RWPE1 (cell line): Measurements from ENCODE around the gene PCDHA6.
A peak's percentile ranks its signal among the peaks of the same experiment; 100 is the strongest.
"Not testable (repeated sequence)": the region's sequence is repeated elsewhere in the genome, so short reads cannot be mapped to it uniquely, and the experiment has no call there.

Experiments used
- CTCF ChIA-PET: fragments of 350-600 bp; sonication (Branson Sonifier 250); formaldehyde crosslinking; extraction: SDS; loops from one replicate; lab custom pipeline; 2021; lab: Yijun Ruan, JAX
- POLR2A ChIA-PET: fragments of 400-600 bp; formaldehyde crosslinking; extraction: SDS; loops from one replicate; lab custom pipeline; 2020; ENCODE audit warnings: antibody characterized with exemption; ENCODE audit not compliant: low non-redundant PET; lab: Yijun Ruan, JAX
- DNase-seq: peaks from one replicate; pipeline ENCODE4 v3.0.0; 2012; ENCODE audit warnings: low spot score
- H3K27ac ChIP-seq: fragments of 450-650 bp; 2 replicates; pipeline ENCODE4 v1.5.1; 2017
- CTCF ChIP-seq: fragments of 450-650 bp; conservative IDR thresholded peaks from 2 replicates; pipeline ENCODE4 v1.5.1; 2017; ENCODE audit warnings: low read depth, mild to moderate bottlenecking

The PCDHA6 gene

GRCh38 chr5:140828362-140828737 is 590 bp downstream of the PCDHA6 start:
- POLR2A ChIA-PET: no interaction called here
- DNase-seq: no peak
- CTCF ChIA-PET: interaction anchor here (0.6 to 1.1 kb wide), 3 partner anchors 13 to 389 kb away, joined by 3 to 5 read pairs (median 4); no protein-coding TSS in a partner anchor
- TF ChIP-seq CTCF: no peak
- H3K27ac ChIP-seq: no peak overlapping the region

- DNase-seq, H3K27ac ChIP-seq, POLR2A ChIA-PET: not testable (repeated sequence)
- CTCF ChIA-PET: interaction anchor here (0.6 kb wide), 1 partner anchor 10 kb away, joined by 3 read pairs; no protein-coding TSS in a partner anchor
Observed at GRCh38 chr5:140829511-140830501, 2.0 kb downstream of the PCDHA6 start.

DNA sequence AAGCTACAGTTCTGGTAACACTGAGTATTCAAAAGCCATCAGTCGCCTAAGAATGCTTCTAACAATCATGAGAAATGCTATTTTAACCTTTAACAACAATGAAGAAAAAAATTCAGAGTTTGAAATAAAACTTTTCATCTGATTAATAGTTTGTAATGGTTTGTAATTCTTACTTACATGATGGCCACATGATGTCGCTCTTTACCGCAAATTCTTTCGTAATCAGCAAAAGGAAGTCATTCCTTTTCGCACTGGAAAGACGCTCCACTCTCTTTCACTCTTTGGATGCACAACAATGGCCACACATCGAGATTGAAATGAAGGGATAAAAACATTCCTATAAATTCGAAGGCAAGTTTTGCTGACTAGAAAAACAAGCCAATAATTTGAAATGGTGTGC is 6.2 kb downstream of the PCDHA6 start, which contains the start of gene PCDHA7:
PCDHA7 (plus strand) TSS at position 277 of the 400 bp plus-strand sequence; CDS start at position 392, 115 bp downstream.
- ChIA-PET POLR2A (no interaction called here), CTCF (no interaction called here)
- DNase-seq: no peak
- peak; percentile 27 for TF ChIP-seq CTCF
- no peak within 1 kb of the TSS for H3K27ac ChIP-seq

- H3K27ac ChIP-seq, POLR2A ChIA-PET, DNase-seq, CTCF ChIA-PET: not testable (repeated sequence)
Observed at GRCh38 chr5:140834439-140835008, 6.8 kb downstream of the PCDHA6 start.

DNA sequence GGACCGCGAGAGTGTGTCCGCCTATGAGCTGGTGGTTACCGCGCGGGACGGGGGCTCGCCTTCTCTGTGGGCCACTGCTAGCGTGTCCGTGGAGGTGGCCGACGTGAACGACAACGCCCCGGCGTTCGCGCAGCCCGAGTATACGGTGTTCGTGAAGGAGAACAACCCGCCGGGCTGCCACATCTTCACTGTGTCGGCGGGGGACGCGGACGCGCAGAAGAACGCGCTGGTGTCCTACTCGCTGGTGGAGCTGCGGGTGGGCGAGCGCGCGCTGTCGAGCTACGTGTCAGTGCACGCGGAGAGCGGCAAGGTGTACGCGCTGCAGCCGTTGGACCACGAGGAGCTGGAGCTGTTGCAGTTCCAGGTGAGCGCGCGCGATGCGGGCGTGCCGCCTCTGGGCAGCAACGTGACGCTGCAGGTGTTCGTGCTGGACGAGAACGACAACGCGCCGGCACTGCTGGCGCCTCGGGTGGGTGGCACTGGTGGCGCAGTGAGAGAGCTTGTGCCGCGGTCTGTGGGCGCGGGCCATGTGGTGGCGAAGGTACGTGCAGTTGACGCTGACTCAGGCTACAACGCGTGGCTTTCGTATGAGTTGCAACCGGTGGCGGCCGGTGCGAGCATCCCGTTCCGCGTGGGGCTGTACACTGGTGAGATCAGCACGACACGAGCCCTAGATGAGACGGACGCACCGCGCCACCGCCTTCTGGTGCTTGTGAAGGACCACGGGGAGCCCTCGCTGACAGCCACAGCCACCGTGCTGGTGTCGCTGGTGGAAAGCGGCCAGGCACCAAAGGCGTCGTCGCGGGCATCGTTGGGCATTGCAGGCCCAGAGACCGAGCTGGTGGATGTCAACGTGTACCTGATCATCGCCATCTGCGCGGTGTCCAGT is 8.1 kb downstream of the PCDHA6 start:
- no peak for TF ChIP-seq CTCF
- ChIA-PET POLR2A (no interaction called here), CTCF (interaction anchor here (0.5 kb wide), 2 partner anchors 24 to 387 kb away, joined by 3 to 4 read pairs; partner anchors contain the start of gene PCDHB14)
- no peak overlapping the region for H3K27ac ChIP-seq
- DNase-seq: no peak

DNA sequence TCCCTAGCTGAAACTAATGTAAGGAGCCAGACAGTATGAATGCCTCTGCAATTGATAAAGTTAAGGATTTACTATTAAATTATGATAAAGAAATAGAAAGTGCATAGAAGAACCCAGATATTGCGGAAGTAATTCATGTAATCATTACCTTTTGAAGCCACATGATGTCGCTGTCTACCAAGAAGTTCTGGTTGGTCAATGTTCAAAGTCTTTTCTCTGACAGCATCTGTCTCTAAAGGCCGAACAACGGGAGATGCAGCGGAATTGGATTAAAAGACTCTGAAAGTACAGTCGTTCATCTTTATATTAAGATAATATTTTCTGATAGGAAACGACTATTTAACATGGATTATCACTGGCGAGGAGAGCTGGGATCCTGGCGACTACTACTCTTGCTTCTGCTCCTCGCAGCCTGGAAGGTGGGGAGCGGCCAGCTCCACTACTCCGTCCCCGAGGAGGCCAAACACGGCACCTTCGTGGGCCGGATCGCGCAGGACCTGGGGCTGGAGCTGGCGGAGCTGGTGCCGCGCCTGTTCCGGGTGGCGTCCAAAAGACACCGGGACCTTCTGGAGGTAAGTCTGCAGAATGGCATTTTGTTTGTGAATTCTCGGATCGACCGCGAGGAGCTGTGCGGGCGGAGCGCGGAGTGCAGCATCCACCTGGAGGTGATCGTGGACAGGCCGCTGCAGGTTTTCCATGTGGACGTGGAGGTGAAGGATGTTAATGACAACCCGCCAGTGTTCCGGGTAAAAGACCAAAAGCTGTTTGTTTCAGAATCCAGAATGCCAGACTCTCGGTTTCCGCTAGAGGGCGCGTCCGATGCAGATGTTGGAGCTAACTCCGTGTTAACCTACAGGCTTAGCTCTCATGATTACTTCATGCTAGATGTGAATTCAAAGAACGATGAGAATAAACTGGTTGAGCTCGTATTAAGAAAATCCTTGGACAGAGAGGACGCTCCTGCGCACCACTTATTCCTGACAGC is 13.5 kb downstream of the PCDHA6 start, which contains the start of gene PCDHA8:
PCDHA8 (plus strand) TSS at position 210 of the 985 bp plus-strand sequence; CDS start at position 345, 135 bp downstream.
- no peak within 1 kb of the TSS for H3K27ac ChIP-seq
- CTCF ChIA-PET: interaction anchor here (0.5 to 4.7 kb wide), 41 partner anchors 8 to 1942 kb away, joined by 3 to 123 read pairs (median 4); partner anchors contain the start of genes PCDHA1, PCDHA11, PCDHA12 and PCDHA13
- peak; percentile 73 for DNase-seq
- POLR2A ChIA-PET: interaction anchor here (0.5 to 1.0 kb wide), 4 partner anchors 18 to 642 kb away, joined by 3 to 6 read pairs (median 4); no protein-coding TSS in a partner anchor
- TF ChIP-seq CTCF: peak; percentile 85
